Measurements from ENCODE around the gene COL12A1.

DNA sequence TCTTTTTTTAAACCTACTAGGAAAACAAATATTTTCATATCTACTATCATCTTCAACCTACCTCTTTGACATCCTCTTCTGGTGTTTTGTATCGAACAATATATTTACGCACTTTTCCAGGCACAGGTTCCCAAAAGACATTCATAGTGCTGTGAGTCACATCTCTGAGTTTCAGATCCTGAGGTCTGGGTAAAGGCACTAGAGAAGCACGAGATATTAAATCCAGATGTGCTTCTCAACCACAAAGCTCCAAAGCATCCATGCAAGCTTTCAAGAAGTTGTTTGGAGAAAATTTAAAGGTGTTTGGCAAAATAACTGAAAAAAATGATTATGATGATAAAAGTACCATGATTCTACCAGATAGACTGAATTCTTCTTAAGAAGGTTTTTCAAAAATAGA, 62.7 kb downstream of the COL12A1 start:
- TF ChIP-seq, protein P1, sequence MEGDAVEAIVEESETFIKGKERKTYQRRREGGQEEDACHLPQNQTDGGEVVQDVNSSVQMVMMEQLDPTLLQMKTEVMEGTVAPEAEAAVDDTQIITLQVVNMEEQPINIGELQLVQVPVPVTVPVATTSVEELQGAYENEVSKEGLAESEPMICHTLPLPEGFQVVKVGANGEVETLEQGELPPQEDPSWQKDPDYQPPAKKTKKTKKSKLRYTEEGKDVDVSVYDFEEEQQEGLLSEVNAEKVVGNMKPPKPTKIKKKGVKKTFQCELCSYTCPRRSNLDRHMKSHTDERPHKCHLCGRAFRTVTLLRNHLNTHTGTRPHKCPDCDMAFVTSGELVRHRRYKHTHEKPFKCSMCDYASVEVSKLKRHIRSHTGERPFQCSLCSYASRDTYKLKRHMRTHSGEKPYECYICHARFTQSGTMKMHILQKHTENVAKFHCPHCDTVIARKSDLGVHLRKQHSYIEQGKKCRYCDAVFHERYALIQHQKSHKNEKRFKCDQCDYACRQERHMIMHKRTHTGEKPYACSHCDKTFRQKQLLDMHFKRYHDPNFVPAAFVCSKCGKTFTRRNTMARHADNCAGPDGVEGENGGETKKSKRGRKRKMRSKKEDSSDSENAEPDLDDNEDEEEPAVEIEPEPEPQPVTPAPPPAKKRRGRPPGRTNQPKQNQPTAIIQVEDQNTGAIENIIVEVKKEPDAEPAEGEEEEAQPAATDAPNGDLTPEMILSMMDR (IDR thresholded peaks at IDR 0.05), result no peak
- no peak for TF ChIP-seq POLR2A (IDR thresholded peaks at IDR 0.05)
